ENCODE data around the gene ACOT7.

Gene ACOT7

GRCh38 chr1:6274622-6275139 is 118.9 kb downstream of the ACOT7 start:
- DNase-seq (ENCODE audit: low read depth in 1 of 2, low spot score in 1 of 2), result no peak
- no peaks in the 10 kb centered on the region for H3K27me3 ChIP-seq (ENCODE audit: insufficient read depth, poor library complexity, severe bottlenecking)
- H3K4me3 ChIP-seq (replicated peaks; ENCODE audit: insufficient read depth, low read length), result no peak overlapping the region
- no peak overlapping the region for H3K27ac ChIP-seq (replicated peaks)
- no peak for TF ChIP-seq REST (IDR thresholded peaks at IDR 0.05; ENCODE audit: insufficient replicate concordance, low read depth)
- no peak for TF ChIP-seq CTCF (IDR thresholded peaks at IDR 0.05; ENCODE audit: insufficient read depth, low read length)
- no peak for TF ChIP-seq POLR2AphosphoS5 (IDR thresholded peaks at IDR 0.05; ENCODE audit: low read depth)
- no peak for TF ChIP-seq SPI1 (IDR thresholded peaks at IDR 0.05; ENCODE audit: borderline replicate concordance, low read depth)
- no peak for TF ChIP-seq GABPA (IDR thresholded peaks at IDR 0.05; ENCODE audit: low read depth)

DNA sequence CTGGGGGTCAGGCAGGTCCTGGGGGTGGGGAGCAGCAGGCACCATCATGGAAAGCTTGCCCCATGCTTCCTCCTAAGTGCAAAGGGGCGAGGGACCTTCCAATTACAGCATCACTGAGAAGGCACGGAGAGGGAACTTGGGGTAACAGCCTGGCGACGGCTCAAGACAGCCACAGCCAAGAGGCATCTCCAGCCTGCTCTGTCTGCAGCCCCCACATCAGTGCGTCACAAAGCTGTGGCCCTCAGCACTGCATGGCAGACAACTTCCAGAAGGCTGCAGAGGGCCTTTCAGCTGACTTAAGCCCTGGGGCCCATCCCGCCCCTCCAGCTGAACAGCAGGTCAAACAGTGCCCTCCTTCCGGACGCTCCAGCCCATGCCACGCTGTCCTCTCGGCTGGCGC is 119.5 kb downstream of the ACOT7 start:
- H3K27ac ChIP-seq (replicated peaks), result no peak overlapping the region
- TF ChIP-seq GABPA (IDR thresholded peaks at IDR 0.05; ENCODE audit: low read depth) (no peak), REST (IDR thresholded peaks at IDR 0.05; ENCODE audit: insufficient replicate concordance, low read depth) (no peak), CTCF (IDR thresholded peaks at IDR 0.05; ENCODE audit: insufficient read depth, low read length) (no peak), SPI1 (IDR thresholded peaks at IDR 0.05; ENCODE audit: borderline replicate concordance, low read depth) (no peak), POLR2AphosphoS5 (IDR thresholded peaks at IDR 0.05; ENCODE audit: low read depth) (no peak)
- no peak overlapping the region for H3K4me3 ChIP-seq (replicated peaks; ENCODE audit: insufficient read depth, low read length)

DNA sequence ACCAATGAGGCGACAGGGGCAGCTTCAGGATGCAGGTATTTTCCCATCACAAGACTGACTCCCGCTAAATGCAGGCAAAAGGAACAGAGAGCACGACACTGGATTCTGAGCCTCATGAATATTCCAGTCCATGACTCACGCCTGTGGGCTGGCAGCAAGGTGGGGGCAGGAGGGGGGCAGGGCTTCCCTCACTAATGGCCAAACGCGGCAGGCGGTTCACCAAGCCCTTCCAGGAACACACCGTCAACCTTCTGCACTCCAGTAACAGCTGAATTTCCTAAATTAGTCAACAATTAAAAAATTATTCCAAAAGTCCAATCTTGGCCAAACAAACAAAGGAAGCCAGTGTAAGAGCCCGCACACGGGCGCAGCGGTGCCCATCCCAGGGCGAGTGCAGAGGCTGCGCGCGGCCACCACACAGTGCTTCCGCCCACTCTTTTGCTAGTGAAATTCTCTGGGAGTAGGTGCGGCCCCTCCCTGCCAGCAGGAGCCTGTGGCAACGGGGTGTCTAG is 120.1 kb downstream of the ACOT7 start:
- no peak for DNase-seq (ENCODE audit: low read depth in 1 of 2, low spot score in 1 of 2)
- no peak overlapping the region for H3K27ac ChIP-seq (replicated peaks)
- TF ChIP-seq SPI1 (IDR thresholded peaks at IDR 0.05; ENCODE audit: borderline replicate concordance, low read depth) (no peak), REST (IDR thresholded peaks at IDR 0.05; ENCODE audit: insufficient replicate concordance, low read depth) (no peak), POLR2AphosphoS5 (IDR thresholded peaks at IDR 0.05; ENCODE audit: low read depth) (no peak), CTCF (IDR thresholded peaks at IDR 0.05; ENCODE audit: insufficient read depth, low read length) (no peak), GABPA (IDR thresholded peaks at IDR 0.05; ENCODE audit: low read depth) (no peak)
- no peak overlapping the region for H3K4me3 ChIP-seq (replicated peaks; ENCODE audit: insufficient read depth, low read length)
- H3K27me3 ChIP-seq (ENCODE audit: insufficient read depth, poor library complexity, severe bottlenecking), result no peaks in the 10 kb centered on the region

More for the DNA sequence above, 119.5 kb downstream of the ACOT7 start:
- DNase-seq (ENCODE audit: low read depth in 1 of 2, low spot score in 1 of 2), result no peak
- no peaks in the 10 kb centered on the region for H3K27me3 ChIP-seq (ENCODE audit: insufficient read depth, poor library complexity, severe bottlenecking)

All from HL-60 (cell line).